HG03139 (cell line): ENCODE measurements around the gene KLHDC8A.

ENCODE experiments used
- ATAC-seq: cut with Tn5 transposase; IDR thresholded peaks from one replicate; pipeline ENCODE4 v1.9.1; 2021; ENCODE audit not compliant: unreplicated experiment

The KLHDC8A gene

DNA sequence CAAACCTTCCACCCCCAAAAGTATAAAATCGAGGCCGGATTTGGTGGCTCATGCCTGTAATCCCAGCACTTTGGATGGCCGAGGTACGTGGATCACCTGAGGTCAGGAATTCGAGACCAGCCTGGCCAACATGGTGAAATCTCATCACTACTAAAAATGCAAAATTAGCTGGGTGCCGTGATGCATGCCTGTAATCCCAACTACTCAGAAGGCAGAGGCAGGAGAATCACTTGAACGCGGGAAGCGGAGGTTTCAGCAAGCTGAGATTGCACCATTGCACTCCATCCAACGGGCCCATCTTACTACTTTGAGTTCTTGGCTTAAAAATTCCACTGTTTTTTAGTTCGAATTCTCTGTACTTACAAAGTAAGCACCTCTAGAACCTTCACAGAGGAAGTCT is 11.0 kb downstream of the KLHDC8A start:
- ATAC-seq = no peak

DNA sequence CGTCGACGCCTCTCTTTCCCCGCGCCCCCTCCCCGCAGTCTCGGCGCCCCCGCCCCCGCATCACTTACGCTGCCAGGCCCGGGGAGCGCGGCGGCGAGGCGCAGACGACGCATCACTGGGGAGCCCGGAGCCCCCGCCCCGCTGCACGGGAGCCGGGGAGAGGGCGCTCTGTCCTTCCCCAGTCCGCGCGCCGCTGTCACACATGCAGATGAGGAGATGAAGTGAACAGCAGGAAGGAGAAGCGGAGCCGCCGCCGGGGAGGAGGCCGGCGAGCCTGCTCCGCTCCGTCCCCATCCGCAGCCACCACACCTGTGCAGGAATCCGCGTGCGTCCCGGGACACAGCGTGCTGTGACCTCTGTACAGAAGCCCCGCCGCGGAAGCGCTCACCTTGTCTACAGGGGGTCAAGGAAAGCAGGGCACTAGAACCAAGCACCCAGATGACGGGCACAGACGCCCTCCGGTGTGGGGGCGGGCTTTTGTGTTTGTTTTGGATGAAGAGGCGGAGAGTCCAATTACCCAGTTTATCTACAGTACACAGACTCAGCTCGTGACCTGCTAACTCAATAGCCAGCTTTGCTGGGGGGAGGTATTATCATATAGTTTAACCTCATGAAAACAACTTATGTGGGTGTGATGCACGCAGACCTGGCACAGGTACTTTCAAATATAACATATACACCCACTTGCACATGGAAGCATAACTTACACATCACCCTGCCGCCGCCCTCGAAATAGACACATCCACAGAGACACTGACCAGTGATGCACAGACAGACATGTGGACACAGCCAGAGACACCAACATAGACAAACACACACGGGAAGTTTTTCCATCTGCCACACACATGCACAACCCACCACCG is 12.4 kb downstream of the KLHDC8A start:
- no peak for ATAC-seq

DNA sequence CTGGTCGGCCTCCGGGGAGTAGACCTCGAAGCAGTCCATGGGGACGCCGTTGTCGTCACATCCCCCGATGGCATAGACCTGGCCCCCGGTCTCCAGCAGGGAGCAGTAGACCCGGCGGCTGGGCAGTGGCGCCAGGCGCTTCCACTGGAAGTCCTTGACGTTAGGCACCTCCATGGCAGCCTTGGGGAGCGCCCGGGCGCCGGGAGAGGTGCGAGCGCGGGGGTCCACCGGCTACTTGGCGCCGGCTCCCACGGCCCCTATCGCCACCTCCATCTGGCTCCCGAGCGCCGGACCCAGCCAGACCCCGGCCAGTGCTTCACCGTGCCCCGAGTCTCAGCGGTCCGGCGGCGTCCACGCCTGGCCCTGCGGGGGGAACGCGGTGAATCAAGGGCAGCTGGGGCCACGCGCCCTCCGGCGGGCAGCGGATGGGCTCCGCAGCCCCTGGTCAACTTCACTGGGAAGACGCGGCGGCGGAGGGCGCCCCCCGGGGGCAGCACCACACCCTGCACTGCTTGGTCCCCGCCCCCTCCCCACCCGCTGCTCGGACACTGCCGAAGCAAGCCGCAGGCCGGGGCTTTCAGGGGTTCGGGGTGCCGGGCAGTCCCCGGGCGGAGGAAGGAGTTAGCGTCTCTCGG is 13.2 kb downstream of the KLHDC8A start:
- no peak for ATAC-seq

DNA sequence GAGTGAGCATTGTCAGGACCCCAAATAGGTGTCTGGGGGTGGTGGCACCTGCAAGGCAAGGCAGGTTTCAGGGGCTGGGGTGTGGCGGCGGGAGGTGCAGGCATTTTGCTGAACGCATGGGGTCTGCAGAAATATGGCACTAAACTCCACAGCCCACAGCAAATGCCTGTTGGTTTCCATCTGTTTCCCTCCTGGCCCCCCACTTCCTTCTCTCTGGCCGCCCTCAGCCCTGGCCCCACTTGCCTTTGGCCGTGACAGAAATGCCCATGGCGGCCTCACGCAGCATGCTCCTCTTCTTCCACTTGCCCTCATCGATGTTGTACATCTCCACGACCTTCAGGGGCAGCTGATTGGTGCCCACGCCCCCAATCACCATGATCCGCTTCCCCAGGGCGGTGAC is 13.7 kb downstream of the KLHDC8A start:
- no peak for ATAC-seq

DNA sequence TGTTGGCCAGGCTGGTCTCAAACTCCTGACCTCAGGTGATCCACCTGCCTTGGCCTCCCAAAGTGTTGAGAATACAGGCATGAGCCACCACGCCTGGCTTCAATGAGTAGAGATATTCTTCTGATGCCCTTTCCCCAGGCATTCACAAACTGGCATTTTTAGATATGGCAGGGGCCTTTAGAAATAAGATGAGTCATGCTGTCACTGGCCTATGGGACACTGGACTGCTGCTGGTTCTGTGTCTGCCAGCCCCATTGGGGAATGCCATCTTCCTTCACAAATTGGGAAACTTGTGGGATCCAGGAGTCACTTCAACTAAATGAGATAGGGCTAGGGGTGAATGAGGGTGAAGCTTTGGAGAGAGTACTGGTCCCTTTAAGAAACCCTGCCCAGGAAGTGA is 16.0 kb downstream of the KLHDC8A start:
- ATAC-seq = no peak

DNA sequence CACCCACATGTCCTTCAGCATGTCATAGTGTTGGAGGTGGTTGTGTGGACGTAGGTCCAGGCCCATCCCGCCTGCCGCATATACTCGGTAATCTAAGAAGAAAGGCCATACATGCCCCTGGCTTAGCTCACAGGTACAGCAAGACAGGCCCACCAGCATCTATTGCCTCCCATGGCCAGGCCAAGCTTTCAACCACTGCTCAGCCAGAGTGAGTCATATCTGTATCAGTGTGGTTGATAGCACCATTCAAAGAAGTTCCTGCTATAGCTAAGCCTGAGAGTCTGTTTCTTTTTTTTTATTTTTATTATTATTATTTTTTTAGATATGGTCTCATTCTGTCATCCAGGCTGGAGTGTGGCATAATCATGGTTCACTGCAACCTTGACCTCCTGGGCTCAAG is 17.0 kb downstream of the KLHDC8A start:
- no peak for ATAC-seq

DNA sequence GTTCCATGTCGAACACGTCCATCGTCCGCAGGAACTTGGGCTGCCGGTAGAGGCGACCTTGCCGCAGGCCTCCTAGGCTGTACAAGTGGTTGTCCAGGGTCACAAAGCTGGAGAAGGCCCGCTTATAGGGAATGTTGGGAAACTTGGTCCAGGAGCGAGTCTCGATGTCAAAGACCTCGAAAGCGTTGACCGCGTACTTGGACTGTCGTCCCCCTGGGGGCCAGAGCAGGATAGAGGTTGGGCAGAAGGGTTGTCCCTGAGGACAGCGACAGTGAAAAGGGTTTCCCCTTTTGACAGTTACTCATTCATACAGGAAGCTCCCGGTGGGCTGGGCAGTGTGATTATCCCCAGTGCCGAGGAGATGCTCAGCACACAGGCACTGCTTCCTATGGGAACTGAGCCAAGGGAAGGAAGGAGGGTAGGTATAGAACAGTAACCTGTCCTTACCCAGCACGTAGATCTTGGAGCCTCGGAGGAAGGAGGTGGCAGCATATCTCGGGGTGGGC is 17.5 kb downstream of the KLHDC8A start:
- ATAC-seq = no peak

DNA sequence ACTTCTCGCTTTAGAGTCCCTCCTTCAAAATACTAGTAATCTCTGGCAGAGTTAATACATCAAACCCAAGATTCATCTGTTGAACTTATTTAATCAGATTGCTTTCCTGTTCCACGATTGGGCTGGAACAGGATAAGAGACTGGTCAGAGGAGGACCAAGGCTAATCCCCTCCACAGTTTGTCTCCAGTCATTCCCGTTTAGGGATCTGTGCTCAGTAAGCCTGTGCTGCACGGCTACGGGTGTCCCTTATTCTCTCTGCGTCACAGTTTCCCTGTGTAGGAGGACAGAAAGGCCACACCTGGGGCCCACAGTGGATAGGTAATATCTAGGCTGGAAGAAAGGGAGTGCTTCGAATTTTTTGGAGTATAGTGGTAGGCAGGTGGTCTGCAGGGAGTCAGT is 18.7 kb downstream of the KLHDC8A start:
- ATAC-seq = no peak

DNA sequence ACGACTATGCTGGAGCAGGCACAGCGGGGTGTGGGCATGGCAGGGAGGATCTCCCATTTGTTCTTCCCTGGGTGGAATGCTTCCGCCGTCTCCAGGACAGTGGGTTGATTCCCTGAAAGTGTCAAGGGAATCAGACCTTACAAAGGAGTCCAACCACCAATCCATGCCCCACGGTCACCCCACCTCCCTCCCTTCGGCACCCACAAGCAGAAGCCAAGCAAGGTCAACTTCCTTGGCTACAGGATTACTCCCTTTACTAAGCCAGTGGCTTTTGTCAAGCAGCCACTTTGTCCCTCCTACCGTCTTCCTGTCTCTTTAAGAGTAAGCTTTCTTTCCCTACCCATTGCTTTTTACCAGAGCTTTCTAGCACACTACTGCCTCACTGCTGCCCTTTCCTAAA is 19.2 kb downstream of the KLHDC8A start:
- ATAC-seq = no peak

DNA sequence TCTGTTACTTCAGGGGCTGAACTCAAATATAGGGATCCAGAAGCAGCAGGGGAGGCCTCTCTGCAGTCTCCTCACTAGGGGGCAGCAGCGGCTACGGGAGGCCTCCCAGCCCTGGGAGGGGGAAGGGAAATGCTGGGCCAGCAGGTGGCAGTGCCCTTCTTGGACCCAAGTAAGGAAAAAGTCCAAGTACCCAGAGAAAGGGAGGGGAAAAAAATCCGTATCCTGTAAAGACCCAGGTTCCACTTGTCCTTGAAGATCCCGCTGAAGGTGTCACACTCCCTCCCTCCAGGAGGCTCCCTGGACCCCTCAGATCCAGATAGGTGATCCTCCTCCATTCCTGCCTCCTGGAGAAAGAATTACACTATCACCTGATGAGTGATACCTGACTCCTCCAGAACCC is 21.0 kb downstream of the KLHDC8A start:
- ATAC-seq = no peak

DNA sequence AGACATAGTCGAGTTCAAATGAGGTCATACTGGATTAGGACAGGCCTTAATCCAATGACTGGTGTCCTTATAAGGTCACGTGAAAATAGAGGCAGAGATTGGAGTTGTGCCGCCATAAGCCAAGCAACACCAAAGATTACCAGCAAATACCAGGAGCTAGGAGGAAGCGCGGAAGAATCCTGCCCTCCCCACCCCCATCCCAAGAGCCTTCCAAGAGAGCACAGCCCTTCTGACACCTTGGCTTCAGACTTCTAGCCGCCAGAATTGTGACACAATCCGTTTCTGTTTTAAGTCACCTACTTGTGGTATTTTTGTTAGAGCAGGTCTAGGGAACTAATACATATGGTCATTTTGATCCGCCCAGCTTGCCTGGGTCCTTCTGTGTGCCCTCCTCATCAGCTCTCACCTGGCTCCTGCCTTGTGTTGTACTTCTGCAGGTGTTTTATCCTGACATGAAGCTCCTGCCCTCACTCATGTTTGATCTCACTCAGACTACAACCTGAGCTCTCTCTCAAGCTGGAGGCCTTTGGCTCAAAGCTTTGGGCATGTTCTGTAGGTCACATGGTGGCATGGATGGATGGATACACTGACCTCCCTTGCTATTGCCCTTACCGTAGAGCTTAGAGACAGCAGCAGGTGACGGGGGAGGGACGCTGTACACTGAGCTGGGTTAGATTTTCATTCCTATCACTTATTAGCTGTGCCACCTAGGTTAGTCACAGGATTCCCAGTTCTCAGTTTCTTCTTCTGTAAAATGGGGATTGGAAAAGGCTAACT is 24.5 kb downstream of the KLHDC8A start:
- ATAC-seq = no peak

DNA sequence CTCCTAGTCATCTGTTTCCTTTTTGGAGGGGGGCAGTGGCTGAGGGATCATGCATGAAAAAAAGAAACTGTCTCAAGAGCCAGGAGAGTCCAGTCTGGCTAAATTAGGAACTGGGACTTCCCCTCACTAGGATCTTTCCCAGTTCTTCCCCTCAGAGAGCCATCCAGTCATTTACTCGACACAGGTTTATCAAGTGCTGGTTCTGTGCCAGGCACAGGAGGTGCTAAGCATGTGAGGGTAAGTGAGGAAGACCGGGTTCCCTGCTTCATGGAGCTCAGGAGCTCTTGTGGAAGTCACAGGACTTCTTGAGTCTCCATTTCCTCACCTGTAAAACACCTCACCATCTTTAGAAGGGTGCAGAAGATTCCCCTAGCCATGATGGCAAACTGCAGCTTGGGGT is 26.6 kb downstream of the KLHDC8A start:
- no peak for ATAC-seq

DNA sequence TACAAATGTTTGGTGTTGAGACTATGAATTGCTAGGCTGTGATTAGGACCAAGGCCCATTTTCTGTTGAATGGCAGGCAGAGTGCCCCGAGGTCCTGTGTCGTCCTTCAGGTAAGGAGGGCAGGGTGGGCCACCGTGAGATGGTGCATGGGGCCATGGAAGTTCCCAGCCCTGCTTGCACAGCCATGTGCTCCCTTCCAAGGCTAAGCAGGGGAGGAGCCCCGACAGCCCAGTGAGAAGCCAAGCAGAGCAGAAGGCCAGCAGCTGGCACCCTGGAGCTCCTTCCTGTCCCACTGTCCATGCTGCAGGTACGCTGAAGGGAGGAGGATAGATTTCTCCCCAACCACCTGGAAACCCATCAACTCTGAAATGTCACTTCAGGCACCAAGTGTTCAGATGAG is 27.0 kb downstream of the KLHDC8A start:
- ATAC-seq = no peak

DNA sequence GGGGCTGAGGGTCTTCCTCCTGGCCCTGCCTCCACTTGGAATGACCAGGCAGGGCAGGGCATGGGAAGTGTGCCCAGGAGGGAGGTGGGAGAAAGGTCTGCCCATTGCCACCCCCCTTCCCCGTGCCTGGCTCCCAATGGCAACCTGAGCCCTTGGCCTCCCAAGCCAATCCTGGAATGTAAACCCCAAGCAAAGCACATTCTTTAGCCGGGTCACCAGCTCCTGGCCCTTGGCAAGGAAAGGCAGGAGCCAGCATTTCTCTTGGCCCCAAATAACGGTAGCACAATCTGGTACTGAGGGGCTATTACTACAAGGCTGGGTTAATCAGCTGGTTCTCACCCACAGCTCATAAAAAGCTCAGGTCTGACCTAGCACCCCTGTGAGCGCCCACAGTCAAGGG is 28.2 kb downstream of the KLHDC8A start:
- no peak for ATAC-seq

DNA sequence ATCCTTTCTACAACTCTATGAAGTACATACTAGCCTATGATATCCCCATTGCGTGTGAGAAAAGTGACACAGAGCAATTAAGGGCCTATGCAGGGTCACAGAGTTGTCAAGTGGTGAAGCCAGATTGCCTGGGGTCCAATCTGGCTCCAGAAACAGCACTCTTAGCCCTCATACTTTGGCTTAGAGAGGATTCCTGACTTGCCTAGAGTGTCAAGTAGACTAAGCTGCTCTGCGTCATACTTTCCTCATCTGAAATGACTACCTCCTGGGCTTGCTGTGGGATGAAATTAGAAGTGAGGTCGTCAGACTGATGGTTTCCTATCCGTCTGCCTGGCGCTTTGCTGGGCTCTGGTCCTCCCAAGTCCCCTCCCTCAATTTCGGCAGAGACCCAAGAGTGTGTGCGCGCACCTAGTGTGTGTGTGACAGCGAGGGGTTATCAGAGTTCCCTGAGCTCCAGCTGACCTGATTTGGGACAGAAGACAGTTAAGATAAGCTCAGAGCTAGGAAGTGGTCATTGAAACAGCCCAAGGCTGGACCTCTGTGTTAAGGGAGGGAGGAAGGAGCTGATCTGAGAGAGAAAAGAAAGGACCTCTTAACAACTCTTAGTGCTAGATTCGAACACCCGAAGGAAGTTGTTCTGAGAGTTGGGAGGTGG is 29.8 kb downstream of the KLHDC8A start:
- no peak for ATAC-seq

DNA sequence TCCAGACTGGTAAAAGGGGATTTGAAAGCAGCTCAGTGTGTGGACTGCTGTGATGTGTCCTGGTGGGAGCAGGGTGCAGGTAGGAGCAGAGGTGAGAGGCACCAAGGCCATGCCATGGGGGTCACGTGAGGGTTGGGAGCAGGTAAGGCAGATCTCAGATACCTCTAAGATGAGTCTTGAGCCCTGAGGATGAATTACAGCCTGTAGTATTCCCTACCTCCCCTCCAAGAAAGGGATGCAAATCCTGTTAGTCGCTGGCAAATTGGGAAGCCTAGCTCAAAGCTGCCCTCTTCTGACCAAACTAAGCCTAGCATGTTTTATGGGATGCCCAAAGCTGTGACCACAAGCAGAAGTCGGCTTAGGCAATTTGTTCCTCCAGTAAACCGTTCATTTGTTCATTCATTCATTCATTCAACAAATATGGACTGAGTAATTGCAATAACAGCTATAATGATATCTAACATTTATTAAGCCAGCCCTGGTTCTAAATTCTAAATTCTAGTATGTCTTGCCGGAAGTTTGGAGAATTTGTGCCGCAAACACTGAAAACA is 31.3 kb downstream of the KLHDC8A start:
- no peak for ATAC-seq

DNA sequence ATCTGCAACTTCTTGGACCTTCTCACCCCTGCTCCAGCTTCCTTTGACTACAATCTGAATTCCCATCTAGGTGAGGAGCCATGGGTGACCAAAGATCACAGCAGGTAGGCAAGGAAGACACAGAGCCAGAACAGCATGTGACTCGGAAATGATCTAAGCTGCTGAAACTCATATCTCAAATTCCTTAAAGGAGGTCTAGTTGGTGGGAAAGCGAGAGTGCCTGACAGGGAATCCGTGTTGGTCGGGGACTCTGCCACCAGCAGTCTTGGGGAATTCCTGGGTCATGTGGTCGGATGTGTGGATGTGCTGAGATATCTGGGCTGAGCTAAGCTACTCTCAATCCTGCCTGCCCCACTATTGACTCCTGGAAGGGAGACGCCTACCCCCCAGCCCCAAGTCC is 31.9 kb downstream of the KLHDC8A start:
- ATAC-seq = no peak

DNA sequence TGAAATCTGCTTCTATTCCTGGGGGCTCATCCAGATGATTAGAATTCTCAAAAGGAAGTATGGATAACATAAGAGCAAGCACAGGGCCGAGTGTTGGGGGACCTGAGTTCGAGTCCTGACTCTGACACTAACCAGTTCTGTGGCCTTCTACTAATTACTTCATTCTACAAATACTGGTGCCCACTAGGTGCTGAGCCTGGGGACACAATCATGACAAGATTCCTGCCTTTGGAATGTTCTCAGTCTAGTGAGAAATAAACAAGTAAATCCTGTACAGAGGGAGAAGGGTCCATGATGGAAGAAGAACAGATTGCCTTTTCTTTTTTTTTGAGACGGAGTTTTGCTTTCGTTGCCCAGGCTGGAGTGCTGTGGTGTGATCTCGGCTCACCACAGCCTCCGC is 32.9 kb downstream of the KLHDC8A start:
- ATAC-seq = no peak

DNA sequence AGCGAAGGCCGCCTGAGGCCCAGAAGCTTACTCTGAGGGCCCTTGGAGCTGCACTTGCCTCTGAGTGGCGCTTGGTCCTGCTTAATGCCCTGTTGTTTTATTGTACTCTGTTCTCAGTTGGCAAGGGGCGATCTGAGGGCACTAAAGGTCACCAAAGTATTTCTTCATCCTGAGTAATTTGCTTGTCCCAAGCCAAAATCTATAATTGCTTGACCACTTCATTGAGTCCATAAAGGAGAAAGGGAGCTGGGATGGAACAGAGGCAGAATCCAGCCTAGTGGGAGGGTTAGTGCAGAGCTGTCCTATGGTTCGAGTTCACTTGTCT is 34.8 kb downstream of the KLHDC8A start:
- no peak for ATAC-seq

DNA sequence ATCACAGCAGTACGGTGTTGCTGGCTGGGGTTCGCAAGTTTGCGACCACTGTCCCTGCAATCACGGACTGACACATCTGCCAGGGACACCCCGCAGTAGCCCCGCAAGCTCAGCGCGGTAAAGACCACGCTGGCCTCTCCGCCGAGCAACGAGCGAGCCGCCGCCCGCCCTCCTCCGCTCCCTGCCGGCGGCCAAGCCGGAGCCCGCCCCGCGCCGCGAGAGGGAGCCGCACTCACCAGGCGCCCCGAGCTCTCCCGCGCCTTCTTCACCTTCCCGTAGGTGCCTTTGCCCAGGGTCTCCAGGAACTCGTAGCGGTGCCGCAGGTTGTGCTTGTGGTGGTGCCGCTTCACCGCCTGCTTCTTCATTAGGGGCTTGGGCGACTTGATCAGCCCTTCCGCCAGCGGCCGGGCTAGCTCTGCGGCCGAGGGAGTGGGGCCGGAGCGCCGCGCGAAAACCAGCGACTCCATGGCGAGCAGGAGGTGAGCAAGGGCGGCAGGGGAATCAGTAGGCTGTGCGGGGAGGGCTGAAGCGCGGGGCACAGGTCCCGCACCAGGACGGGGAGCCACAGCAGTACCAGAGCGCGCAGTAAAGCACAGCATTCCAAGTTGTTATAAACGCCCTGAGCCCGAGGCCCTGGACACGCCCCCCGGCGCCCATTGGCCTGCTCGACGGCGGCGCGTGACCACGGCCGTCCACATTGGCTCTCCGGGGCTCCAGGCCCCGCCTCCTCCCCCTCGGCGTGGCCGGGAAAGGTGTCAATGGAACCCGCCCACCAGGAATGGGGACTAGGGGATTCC is 35.4 kb downstream of the KLHDC8A start, which contains the start of gene NUAK2:
TSS of gene NUAK2 (minus strand) at position 584 of the 797 bp plus-strand sequence. CDS start at position 467, 117 bp downstream.
- ATAC-seq = no peak
